Measurements from ENCODE around the gene NFATC2. TPM values are rescaled to one million over a fixed set of nuclear protein-coding genes. Genes with fewer than 3 reads are reported as not detected.

The NFATC2 gene
- total RNA-seq, 1 experiment from 2014 or later, result 0.61 TPM

DNA sequence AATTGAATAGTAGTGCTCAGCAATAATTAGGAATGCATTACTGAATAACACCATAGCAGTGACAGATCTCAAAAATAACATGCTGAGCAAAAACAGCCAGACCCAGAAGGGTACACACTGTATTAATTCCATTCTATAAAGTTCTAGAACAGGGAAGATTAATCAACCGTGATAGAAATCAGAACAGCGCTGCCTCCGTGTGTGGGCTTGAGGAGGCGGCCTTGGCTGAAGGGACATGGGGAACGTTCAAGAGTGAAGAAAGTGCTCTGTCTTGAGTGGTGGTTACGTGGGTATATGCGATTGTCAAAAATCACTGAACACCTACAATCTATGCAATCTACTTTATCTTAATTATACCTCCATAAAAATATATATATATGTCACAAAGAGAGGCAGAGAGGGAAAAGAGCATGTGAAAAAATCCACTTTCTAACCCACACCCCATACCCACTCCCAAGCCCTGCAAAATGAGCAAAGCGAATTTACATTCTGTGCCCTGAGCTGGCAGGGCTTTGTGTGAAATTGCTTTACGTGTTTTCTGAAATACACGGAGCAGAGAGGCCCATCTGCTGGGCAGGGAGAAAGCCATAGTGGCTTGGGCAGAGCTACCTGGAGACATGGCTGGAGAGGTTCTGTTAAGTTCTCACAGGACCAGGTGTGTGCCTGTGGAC is 74.4 kb downstream of the NFATC2 start:
- no peaks in the 10 kb centered on the region for H4K20me1 ChIP-seq (ENCODE audit: control insufficient read depth, insufficient read depth, insufficient read length)
- H3K27me3 ChIP-seq (ENCODE audit: insufficient read depth, low read length), result no peaks in the 10 kb centered on the region
- H3K4ac ChIP-seq (ENCODE audit: low read depth, low read length), result no peak overlapping the region
- H3K27ac Mint-ChIP-seq, result no peak overlapping the region
- H3K18ac ChIP-seq (ENCODE audit: insufficient read length, low read depth, low read length), result no peak overlapping the region
- no peaks in the 10 kb centered on the region for H3K9me3 Mint-ChIP-seq
- H2BK120ac ChIP-seq (ENCODE audit: low read depth, low read length, poor library complexity, severe bottlenecking), result no peak overlapping the region
- no peaks in the 10 kb centered on the region for H3K4me1 ChIP-seq (ENCODE audit: insufficient read depth, low read length)
- no peak overlapping the region for H4K5ac ChIP-seq (ENCODE audit: insufficient read length, low read depth, low read length)
- H3K14ac ChIP-seq (ENCODE audit: insufficient read depth, low read length), result no peak overlapping the region
- H2BK5ac ChIP-seq (ENCODE audit: insufficient read length, low read length), result no peak overlapping the region
- H3K9me3 ChIP-seq (ENCODE audit: control insufficient read depth, low read depth, low read length), result no peaks in the 10 kb centered on the region
- DNase-seq, result no peak
- H2BK12ac ChIP-seq (ENCODE audit: insufficient read length, low read depth, low read length), result no peak overlapping the region
- no peaks in the 10 kb centered on the region for H3K79me2 ChIP-seq (ENCODE audit: insufficient read depth, low read length)
- no peak overlapping the region for H4K91ac ChIP-seq (ENCODE audit: insufficient read length, low read depth, low read length)
- H2BK15ac ChIP-seq (ENCODE audit: low read depth, low read length), result no peak overlapping the region
- H3K23me2 ChIP-seq (ENCODE audit: insufficient read length, low read depth, low read length, poor library complexity, severe bottlenecking), result no peaks in the 10 kb centered on the region
- H3T11ph ChIP-seq (ENCODE audit: low read length), result no peak overlapping the region
- TF ChIP-seq, protein P1, sequence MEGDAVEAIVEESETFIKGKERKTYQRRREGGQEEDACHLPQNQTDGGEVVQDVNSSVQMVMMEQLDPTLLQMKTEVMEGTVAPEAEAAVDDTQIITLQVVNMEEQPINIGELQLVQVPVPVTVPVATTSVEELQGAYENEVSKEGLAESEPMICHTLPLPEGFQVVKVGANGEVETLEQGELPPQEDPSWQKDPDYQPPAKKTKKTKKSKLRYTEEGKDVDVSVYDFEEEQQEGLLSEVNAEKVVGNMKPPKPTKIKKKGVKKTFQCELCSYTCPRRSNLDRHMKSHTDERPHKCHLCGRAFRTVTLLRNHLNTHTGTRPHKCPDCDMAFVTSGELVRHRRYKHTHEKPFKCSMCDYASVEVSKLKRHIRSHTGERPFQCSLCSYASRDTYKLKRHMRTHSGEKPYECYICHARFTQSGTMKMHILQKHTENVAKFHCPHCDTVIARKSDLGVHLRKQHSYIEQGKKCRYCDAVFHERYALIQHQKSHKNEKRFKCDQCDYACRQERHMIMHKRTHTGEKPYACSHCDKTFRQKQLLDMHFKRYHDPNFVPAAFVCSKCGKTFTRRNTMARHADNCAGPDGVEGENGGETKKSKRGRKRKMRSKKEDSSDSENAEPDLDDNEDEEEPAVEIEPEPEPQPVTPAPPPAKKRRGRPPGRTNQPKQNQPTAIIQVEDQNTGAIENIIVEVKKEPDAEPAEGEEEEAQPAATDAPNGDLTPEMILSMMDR (conservative IDR thresholded peaks at IDR 0.05), result no peak
- H2AFZ ChIP-seq (ENCODE audit: low read length), result no peak overlapping the region
- H3K4me3 Mint-ChIP-seq, result no peak overlapping the region
- H3K27ac ChIP-seq (ENCODE audit: insufficient read length, low read depth, low read length), result no peak overlapping the region
- no peak overlapping the region for H3K4me2 ChIP-seq (ENCODE audit: insufficient read depth, insufficient read length, low read length)
- H3K56ac ChIP-seq (ENCODE audit: insufficient read length, low read depth, low read length), result no peak overlapping the region
- H3K79me1 ChIP-seq (ENCODE audit: insufficient read depth, low read depth, low read length, poor library complexity, severe bottlenecking), result no peaks in the 10 kb centered on the region
- H3K36me3 Mint-ChIP-seq (ENCODE audit: insufficient read depth in 1 of 3, low read depth in 3 of 3), result no peaks in the 10 kb centered on the region
- peaks cover 11 to 12% of the 10 kb centered on the region in 2 experiments for H3K4me1 Mint-ChIP-seq
- H3K9ac ChIP-seq (ENCODE audit: extremely low read depth, insufficient read length, low read length), result no peak overlapping the region
- no peak overlapping the region for H4K8ac ChIP-seq (replicated peaks; ENCODE audit: insufficient read length, low read depth, low read length)
- WGBS (ENCODE audit: extremely low coverage, insufficient read length, low lambda C conversion rate), result no CpG with 5 or more reads among the region's 10 CpGs
- H2AK5ac ChIP-seq (ENCODE audit: insufficient read length, low read length), result no peak overlapping the region
- H3K27me3 Mint-ChIP-seq (ENCODE audit: low read depth), result peaks cover 3% of the 10 kb centered on the region; the same call in 1 of the 2 replicates
- no peak overlapping the region for H3K23ac ChIP-seq (ENCODE audit: insufficient read length, low read depth, low read length)
- no peak overlapping the region for H2BK20ac ChIP-seq (ENCODE audit: low read depth, low read length, poor library complexity, severe bottlenecking)
